K562 (cell line): ENCODE data around the gene IQCN. TPM values are rescaled to one million over a fixed set of nuclear protein-coding genes. Genes with fewer than 3 reads are reported as not detected.

Experiments
- ARID1B ChIP-seq: fragments of 450-650 bp; IDR thresholded peaks from 2 replicates; pipeline ENCODE4 v1.6.1; 2016; ENCODE audit warnings: antibody characterized with exemption, mild to moderate bottlenecking, inconsistent platforms
- ARNT ChIP-seq, 2 experiments: fragments of 450-650 bp; IDR thresholded peaks; 2 replicates each; pipeline ENCODE4 v1.6.1; 2016; ENCODE audit warnings: mild to moderate bottlenecking in 1 of 2
- ATF1 ChIP-seq, 2 experiments: fragments of 450-650 bp in 1 of 2; IDR thresholded peaks; 2 replicates each; pipeline ENCODE4 v1.6.1; 2016; ENCODE audit warnings: missing compliant biosample characterization in 1 of 2, missing genetic modification characterization in 1 of 2
- ATF7 ChIP-seq: fragments of 450-650 bp; IDR thresholded peaks from 2 replicates; pipeline ENCODE4 v1.7.1; 2014; ENCODE audit warnings: mild to moderate bottlenecking, moderate library complexity
- HBP1 ChIP-seq: fragments of 450-650 bp; formaldehyde crosslinking; IDR thresholded peaks from 2 replicates; pipeline ENCODE4 v1.4.0; 2022; ENCODE audit warnings: missing genetic modification characterization
- HMGN3 ChIP-seq: IDR thresholded peaks from 2 replicates; pipeline ENCODE4 v1.6.1; 2011; ENCODE audit warnings: borderline replicate concordance, low read depth, mild to moderate bottlenecking, mixed read lengths, low read length; ENCODE audit not compliant: insufficient read length; ENCODE audit errors: extremely low read depth
- HNRNPH1 ChIP-seq: fragments of 200-400 bp; formaldehyde crosslinking; optimal IDR thresholded peaks from 2 replicates; pipeline ENCODE3; 2017; ENCODE audit warnings: low read depth, mild to moderate bottlenecking, low read length, moderate library complexity
- LARP7 ChIP-seq: fragments of 450-650 bp; IDR thresholded peaks from 2 replicates; pipeline ENCODE4 v1.6.1; 2016
- LEF1 ChIP-seq: fragments of 450-650 bp; IDR thresholded peaks from 2 replicates; pipeline ENCODE4 v1.6.1; 2016; ENCODE audit warnings: mild to moderate bottlenecking
- PHF8 ChIP-seq: fragments of 200-600 bp; sonication (generic); IDR thresholded peaks from 2 replicates; pipeline ENCODE4 v1.6.1; 2012; ENCODE audit warnings: mixed run types, mild to moderate bottlenecking, inconsistent platforms, low read length, moderate library complexity, borderline replicate concordance
- PML ChIP-seq: IDR thresholded peaks from 2 replicates; pipeline ENCODE4 v1.6.1; 2012; ENCODE audit warnings: low read length, inconsistent platforms
- STAG1 ChIP-seq: sonication (generic); formaldehyde crosslinking; IDR thresholded peaks from 2 replicates; pipeline ENCODE4 v1.5.0; 2020; ENCODE audit warnings: missing genetic modification reagents, borderline replicate concordance
- TAF1 ChIP-seq: IDR thresholded peaks from 2 replicates; pipeline ENCODE4 v1.6.1; 2011; ENCODE audit warnings: mild to moderate bottlenecking, low read length, moderate library complexity; ENCODE audit not compliant: insufficient read depth, control insufficient read depth, severe bottlenecking; ENCODE audit errors: extremely low read depth
- ZBTB17 ChIP-seq: fragments of 450-650 bp; formaldehyde crosslinking; IDR thresholded peaks from 2 replicates; pipeline ENCODE4 v1.4.0; 2020; ENCODE audit warnings: mild to moderate bottlenecking
- ZNF134 ChIP-seq: fragments of 250-450 bp; sonication (Bioruptor Pico); conservative IDR thresholded peaks from 2 replicates; pipeline ENCODE4 v1.4.0; 2020
- ZNF561 ChIP-seq: fragments of 450-650 bp; formaldehyde crosslinking; conservative IDR thresholded peaks from 2 replicates; pipeline ENCODE4 v1.4.0; 2020; ENCODE audit warnings: mild to moderate bottlenecking, moderate library complexity
- ZNF584 ChIP-seq: fragments of 200-800 bp; sonication (Bioruptor generic); IDR thresholded peaks from 2 replicates; pipeline ENCODE4 v1.6.1; 2016; ENCODE audit warnings: low read depth, mild to moderate bottlenecking, missing genetic modification characterization, missing compliant biosample characterization
- polyA plus RNA-seq, 8 experiments: library from polyadenylated mRNA; depleted of rRNA in 4 of 8; stranded (reverse) in 5 of 8; unstranded in 3 of 8; fragments of >200 nt; fragmentation: Nextera tagmentation in 2 of 8; fragmentation: Illumina TruSeq in 1 of 8; extraction: Ambion mirVana in 2 of 8; extraction: Trizol in 1 of 8; gene quantifications; 2 replicates each; pipeline versions ENCODE4 v1.2.1 to v1.2.3, GENCODE V29; 2011 to 2014; ENCODE audit warnings: inconsistent platforms in 1 of 8, missing spikeins in 1 of 8
- total RNA-seq, 7 experiments: library from RNA; depleted of rRNA in 6 of 7; stranded (reverse); fragments of >200 nt in 6 of 7; fragmentation: Illumina TruSeq in 2 of 7; extraction: Trizol in 2 of 7; gene quantifications; 2 replicates each; pipeline versions ENCODE4 v1.2.1 to v1.2.3, GENCODE V29; 2011 to 2021; ENCODE audit warnings: low replicate concordance in 1 of 7
- TF ChIP-seq, protein P1 (sequence below): fragments of 450-650 bp; IDR thresholded peaks from one replicate; pipeline ENCODE4 v1.6.1; 2018; ENCODE audit warnings: mild to moderate bottlenecking, moderate library complexity; ENCODE audit not compliant: partially characterized antibody
- TF ChIP-seq, protein P2 (sequence below): fragments of 450-650 bp; conservative IDR thresholded peaks from 2 replicates; pipeline ENCODE4 v1.6.1; 2016; ENCODE audit warnings: missing genetic modification characterization, low read depth, mild to moderate bottlenecking, missing compliant biosample characterization, moderate library complexity
- TF ChIP-seq, protein P3 (sequence below): sonication (generic); formaldehyde crosslinking; IDR thresholded peaks from 2 replicates; pipeline ENCODE4 v1.8.0; 2022; ENCODE audit warnings: mild to moderate bottlenecking, low read depth, missing genetic modification reagents
- TF ChIP-seq, protein P4 (sequence below): fragments of 450-650 bp; IDR thresholded peaks from 2 replicates; pipeline ENCODE4 v1.6.1; 2016; ENCODE audit warnings: antibody characterized with exemption

IQCN gene
- total and polyA plus RNA-seq, 9 of the 15 experiments (the other 6 are each of a cell fraction or from before 2014, with no cell fraction given), result 0.01 to 0.07 (median 0.04) TPM; not detected in 3

- TF ChIP-seq HBP1 (CRISPR knock-in tag) (0 out of 2 replicates have a peak, but pooled peaks have one; percentile 22), ZNF134 (no peak), HNRNPH1 (no peak), TAF1 (peak; percentile 68), ATF7 (0 out of 2 replicates have a peak, but pooled peaks have one; percentile 10), STAG1 (CRISPR knock-in tag) (no peak), HMGN3 (peak; percentile 62), ZBTB17 (CRISPR knock-in tag) (peak; percentile 49; the same call in 1 of the 2 replicates), ATF1 (CRISPR knock-in tag; IDR thresholded peaks at IDR 0.05) (no peak), ATF1 (tag; IDR thresholded peaks at IDR 0.05) (peak; percentile 23; the same call in 1 of the 2 replicates), ARID1B (0 out of 2 replicates have a peak, but pooled peaks have one; percentile 25), PML (peak; percentile 29; the same call in 1 of the 2 replicates), ARNT (IDR thresholded peaks at IDR 0.05) (peak in 1 of 2 experiments; percentile 29; a peak in 1 of 4 replicates), ZNF561 (CRISPR knock-in tag) (no peak), LARP7 (no peak), LEF1 (peak; percentile 42; the same call in 1 of the 2 replicates), ZNF584 (CRISPR knock-in tag) (0 out of 2 replicates have a peak, but pooled peaks have one; percentile 32), PHF8 (peak; percentile 55; the same call in 1 of the 2 replicates)
- TF ChIP-seq, protein P1, sequence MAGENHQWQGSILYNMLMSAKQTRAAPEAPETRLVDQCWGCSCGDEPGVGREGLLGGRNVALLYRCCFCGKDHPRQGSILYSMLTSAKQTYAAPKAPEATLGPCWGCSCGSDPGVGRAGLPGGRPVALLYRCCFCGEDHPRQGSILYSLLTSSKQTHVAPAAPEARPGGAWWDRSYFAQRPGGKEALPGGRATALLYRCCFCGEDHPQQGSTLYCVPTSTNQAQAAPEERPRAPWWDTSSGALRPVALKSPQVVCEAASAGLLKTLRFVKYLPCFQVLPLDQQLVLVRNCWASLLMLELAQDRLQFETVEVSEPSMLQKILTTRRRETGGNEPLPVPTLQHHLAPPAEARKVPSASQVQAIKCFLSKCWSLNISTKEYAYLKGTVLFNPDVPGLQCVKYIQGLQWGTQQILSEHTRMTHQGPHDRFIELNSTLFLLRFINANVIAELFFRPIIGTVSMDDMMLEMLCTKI, result no peak
- TF ChIP-seq, protein P2, sequence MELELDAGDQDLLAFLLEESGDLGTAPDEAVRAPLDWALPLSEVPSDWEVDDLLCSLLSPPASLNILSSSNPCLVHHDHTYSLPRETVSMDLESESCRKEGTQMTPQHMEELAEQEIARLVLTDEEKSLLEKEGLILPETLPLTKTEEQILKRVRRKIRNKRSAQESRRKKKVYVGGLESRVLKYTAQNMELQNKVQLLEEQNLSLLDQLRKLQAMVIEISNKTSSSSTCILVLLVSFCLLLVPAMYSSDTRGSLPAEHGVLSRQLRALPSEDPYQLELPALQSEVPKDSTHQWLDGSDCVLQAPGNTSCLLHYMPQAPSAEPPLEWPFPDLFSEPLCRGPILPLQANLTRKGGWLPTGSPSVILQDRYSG, result peak; percentile 35; the same call in 1 of the 2 replicates
- TF ChIP-seq, protein P3, sequence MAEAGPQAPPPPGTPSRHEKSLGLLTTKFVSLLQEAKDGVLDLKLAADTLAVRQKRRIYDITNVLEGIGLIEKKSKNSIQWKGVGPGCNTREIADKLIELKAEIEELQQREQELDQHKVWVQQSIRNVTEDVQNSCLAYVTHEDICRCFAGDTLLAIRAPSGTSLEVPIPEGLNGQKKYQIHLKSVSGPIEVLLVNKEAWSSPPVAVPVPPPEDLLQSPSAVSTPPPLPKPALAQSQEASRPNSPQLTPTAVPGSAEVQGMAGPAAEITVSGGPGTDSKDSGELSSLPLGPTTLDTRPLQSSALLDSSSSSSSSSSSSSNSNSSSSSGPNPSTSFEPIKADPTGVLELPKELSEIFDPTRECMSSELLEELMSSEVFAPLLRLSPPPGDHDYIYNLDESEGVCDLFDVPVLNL, result peak; percentile 9; the same call in 1 of the 2 replicates
- TF ChIP-seq, protein P4, sequence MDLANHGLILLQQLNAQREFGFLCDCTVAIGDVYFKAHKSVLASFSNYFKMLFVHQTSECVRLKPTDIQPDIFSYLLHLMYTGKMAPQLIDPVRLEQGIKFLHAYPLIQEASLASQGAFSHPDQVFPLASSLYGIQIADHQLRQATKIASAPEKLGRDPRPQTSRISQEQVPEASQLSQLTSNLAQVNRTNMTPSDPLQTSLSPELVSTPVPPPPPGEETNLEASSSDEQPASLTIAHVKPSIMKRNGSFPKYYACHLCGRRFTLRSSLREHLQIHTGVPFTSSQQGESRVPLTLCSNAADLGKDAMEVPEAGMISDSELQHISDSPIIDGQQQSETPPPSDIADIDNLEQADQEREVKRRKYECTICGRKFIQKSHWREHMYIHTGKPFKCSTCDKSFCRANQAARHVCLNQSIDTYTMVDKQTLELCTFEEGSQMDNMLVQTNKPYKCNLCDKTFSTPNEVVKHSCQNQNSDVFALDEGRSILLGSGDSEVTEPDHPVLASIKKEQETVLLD, result peak; percentile 40; the same call in 1 of the 2 replicates
Observed at GRCh38 chr19:18282021-18282787, 8.0 kb upstream of the IQCN start (continued).
